Measurements from ENCODE around the gene PDRG1.

Gene PDRG1

GRCh38 chr20:31956556-31957526 is 5.0 kb upstream of the PDRG1 start:
- no peak overlapping the region for H3K27ac ChIP-seq
- TF ChIP-seq CTCF (conservative IDR thresholded peaks at IDR 0.05; ENCODE audit: low read depth), result no peak
- CTCF ChIA-PET, result interaction anchor here (0.6 to 1.5 kb wide), 4 partner anchors 53 to 558 kb away, joined by 3 to 4 read pairs (median 4); no protein-coding TSS in a partner anchor
- POLR2A ChIA-PET (ENCODE audit: low non-redundant PET), result no interaction called here
- no peak for DNase-seq (ENCODE audit: low spot score)

GRCh38 chr20:31954500-31954899 is 2.7 kb upstream of the PDRG1 start:
- no peak for TF ChIP-seq CTCF (conservative IDR thresholded peaks at IDR 0.05; ENCODE audit: low read depth)
- ChIA-PET POLR2A (ENCODE audit: low non-redundant PET) (no interaction called here), CTCF (interaction anchor here (1.4 kb wide), 1 partner anchor 77 kb away, joined by 4 read pairs; no protein-coding TSS in a partner anchor)
- no peak overlapping the region for H3K27ac ChIP-seq
- DNase-seq (ENCODE audit: low spot score), result no peak

DNA sequence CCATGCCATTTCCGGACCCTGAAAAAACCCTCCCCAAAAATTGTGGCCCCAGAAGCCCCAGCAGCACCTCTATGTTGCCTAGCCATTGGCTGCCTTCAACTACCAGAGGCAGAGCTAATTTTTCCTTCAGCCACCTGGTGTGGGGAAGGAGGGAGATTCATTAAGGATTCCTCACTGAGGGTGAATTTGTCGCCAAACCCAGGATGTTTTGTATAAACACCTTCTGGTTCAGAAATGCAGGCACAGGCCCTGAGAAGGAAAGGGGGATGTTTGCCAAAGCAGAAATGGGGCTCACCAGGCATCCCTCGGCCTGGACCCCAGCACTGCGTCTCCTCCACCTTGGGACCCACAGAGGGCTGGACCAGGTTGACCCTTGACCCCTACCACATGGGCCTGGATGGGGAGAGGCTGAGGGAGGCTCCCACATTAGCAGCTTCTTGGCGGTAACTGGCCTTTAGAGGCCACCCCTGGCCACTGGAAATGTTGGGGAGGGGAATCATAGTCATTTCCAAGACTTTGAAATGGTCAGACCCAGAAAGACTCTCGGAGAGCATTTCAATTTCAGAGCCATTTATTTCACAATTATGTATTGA is 1.8 kb upstream of the PDRG1 start:
- ChIA-PET POLR2A (ENCODE audit: low non-redundant PET) (no interaction called here), CTCF (interaction anchor here (0.7 to 3.7 kb wide), 5 partner anchors 13 to 214 kb away, joined by 3 to 73 read pairs (median 9); no protein-coding TSS in a partner anchor)
- TF ChIP-seq CTCF (conservative IDR thresholded peaks at IDR 0.05; ENCODE audit: low read depth), result no peak
- H3K27ac ChIP-seq, result no peak overlapping the region
- DNase-seq (ENCODE audit: low spot score), result no peak

DNA sequence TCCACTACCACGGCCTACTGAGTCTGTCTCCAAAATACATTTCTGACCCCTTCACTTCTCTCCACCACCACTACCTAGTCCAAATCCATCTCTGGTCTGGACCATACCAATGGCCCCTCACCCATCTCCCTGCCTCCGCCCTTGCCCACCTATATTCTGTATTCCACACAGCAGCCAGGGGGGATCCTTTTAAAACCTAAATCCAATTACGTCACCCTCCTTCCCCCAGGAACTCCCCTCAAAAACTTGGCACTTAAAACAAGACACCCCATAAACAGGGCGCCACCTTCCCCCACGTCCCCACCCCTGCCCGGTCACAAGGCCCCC is 680 bp downstream of the PDRG1 start:
- H3K27ac ChIP-seq, result peak overlapping the region; percentile 61
- CTCF ChIA-PET, result interaction anchor here (0.8 to 3.7 kb wide), 12 partner anchors 18 to 140 kb away, joined by 3 to 73 read pairs (median 5); no protein-coding TSS in a partner anchor
- POLR2A ChIA-PET (ENCODE audit: low non-redundant PET), result interaction anchor here (1.1 kb wide), 1 partner anchor 10 kb away, joined by 3 read pairs; no protein-coding TSS in a partner anchor

GRCh38 chr20:31949877-31950646 is 1.8 kb downstream of the PDRG1 start:
- H3K27ac ChIP-seq, result no peak overlapping the region
- no peak for TF ChIP-seq CTCF (conservative IDR thresholded peaks at IDR 0.05; ENCODE audit: low read depth)
- DNase-seq (ENCODE audit: low spot score), result no peak
- POLR2A ChIA-PET (ENCODE audit: low non-redundant PET), result interaction anchor here (1.1 kb wide), 1 partner anchor 9 kb away, joined by 3 read pairs; no protein-coding TSS in a partner anchor
- CTCF ChIA-PET, result interaction anchor here (1.0 to 3.7 kb wide), 6 partner anchors 31 to 127 kb away, joined by 3 to 73 read pairs (median 4); no protein-coding TSS in a partner anchor

More for the DNA sequence above, 680 bp downstream of the PDRG1 start:
- DNase-seq (ENCODE audit: low spot score), result no peak
- no peak for TF ChIP-seq CTCF (conservative IDR thresholded peaks at IDR 0.05; ENCODE audit: low read depth)

GRCh38 chr20:31948008-31948407 is 3.8 kb downstream of the PDRG1 start:
- H3K27ac ChIP-seq, result no peak overlapping the region
- no peak for TF ChIP-seq CTCF (conservative IDR thresholded peaks at IDR 0.05; ENCODE audit: low read depth)
- ChIA-PET POLR2A (ENCODE audit: low non-redundant PET) (no interaction called here), CTCF (interaction anchor here (0.7 to 1.3 kb wide), 3 partner anchors 38 to 125 kb away, joined by 3 to 5 read pairs (median 4); no protein-coding TSS in a partner anchor)
- DNase-seq (ENCODE audit: low spot score), result no peak
